Bronchial epithelial cell (primary cell): Measurements from ENCODE around the gene INAFM2. TPM values are rescaled to one million over a fixed set of nuclear protein-coding genes. Genes with fewer than 3 reads are reported as not detected.

Source experiments
- DNase-seq: peaks from one replicate; pipeline ENCODE4 v3.0.0-alpha.2; 2010; ENCODE audit warnings: low read depth
- FAIRE-seq: peaks from 2 replicates; lab custom pipeline; 2011; peaks lifted over from hg19 to GRCh38; lab: Jason Lieb, UNC
- H3K27me3 ChIP-seq: 2 replicates; pipeline ENCODE4 v1.5.1; 2011; ENCODE audit warnings: low read length; ENCODE audit not compliant: control insufficient read depth, insufficient read depth
- H3K36me3 ChIP-seq: 2 replicates; pipeline ENCODE4 v1.5.1; 2011; ENCODE audit warnings: low read length; ENCODE audit not compliant: control insufficient read depth, insufficient read depth
- H3K4me3 ChIP-seq: 2 replicates; pipeline ENCODE4 v1.5.1; 2011; ENCODE audit warnings: mild to moderate bottlenecking, low read depth, low read length, control low read depth
- total RNA-seq: library from RNA; depleted of rRNA; stranded (reverse); fragments of >200 nt; gene quantifications from 2 replicates; pipeline ENCODE4 v1.2.1, GENCODE V29; 2014
- TF ChIP-seq, protein P1 (sequence below): IDR thresholded peaks from 2 replicates; pipeline ENCODE4 v1.5.1; 2011; ENCODE audit warnings: mild to moderate bottlenecking, moderate library complexity, low read length, control low read depth, inconsistent platforms; ENCODE audit not compliant: insufficient read depth, severe bottlenecking

INAFM2 gene
- total RNA-seq, 1 donor from 2014 or later: 6.3 TPM

DNA sequence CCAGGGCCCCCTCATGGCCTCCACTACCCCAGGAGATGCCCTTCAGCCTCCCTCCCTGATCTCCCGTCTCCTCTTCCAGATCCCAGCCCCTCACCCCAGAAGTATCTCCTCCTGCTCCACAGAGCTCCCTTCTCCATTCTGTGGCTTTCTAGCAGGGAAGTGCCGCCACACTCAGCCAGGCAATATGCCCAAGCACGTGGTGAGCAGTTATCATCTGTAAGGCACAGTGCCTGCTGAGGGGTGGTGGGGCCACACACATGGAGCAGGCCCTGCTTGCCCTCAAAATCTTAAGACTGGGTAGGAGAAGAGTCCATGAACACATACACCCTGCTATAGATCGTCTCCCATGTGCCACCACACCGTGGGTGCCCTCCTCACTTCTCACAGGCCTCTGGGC lies 25.0 kb downstream of the INAFM2 start:
- Histone ChIP-seq H3K4me3 (no peak overlapping the region), H3K27me3 (peaks cover 4% of the 10 kb centered on the region), H3K36me3 (no peaks in the 10 kb centered on the region)
- no peak for FAIRE-seq
- TF ChIP-seq, protein P1, sequence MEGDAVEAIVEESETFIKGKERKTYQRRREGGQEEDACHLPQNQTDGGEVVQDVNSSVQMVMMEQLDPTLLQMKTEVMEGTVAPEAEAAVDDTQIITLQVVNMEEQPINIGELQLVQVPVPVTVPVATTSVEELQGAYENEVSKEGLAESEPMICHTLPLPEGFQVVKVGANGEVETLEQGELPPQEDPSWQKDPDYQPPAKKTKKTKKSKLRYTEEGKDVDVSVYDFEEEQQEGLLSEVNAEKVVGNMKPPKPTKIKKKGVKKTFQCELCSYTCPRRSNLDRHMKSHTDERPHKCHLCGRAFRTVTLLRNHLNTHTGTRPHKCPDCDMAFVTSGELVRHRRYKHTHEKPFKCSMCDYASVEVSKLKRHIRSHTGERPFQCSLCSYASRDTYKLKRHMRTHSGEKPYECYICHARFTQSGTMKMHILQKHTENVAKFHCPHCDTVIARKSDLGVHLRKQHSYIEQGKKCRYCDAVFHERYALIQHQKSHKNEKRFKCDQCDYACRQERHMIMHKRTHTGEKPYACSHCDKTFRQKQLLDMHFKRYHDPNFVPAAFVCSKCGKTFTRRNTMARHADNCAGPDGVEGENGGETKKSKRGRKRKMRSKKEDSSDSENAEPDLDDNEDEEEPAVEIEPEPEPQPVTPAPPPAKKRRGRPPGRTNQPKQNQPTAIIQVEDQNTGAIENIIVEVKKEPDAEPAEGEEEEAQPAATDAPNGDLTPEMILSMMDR: no peak
- no peak for DNase-seq

DNA sequence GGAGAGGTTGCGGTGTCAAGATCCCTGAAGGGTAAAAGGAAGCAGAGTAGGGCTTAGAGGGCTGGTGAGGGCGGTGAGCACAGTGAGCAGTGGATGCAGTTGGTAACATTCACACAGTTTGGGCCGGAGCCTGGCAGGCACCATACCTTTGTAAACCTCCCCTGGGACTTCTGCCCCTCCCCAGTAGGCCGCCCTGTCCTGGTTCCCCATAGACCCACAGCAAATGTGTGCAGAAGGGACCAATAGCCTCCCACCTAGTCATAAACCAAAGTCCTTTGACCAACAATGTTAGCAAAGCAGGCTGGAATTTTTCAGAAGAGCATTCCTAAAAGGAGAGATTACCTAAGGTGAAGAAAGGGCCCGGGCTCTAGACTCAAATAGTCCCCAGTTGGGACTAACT lies 25.7 kb downstream of the INAFM2 start:
- DNase-seq (no peak), FAIRE-seq (no peak)
- H3K36me3 ChIP-seq: no peaks in the 10 kb centered on the region
- no peak overlapping the region for H3K4me3 ChIP-seq
- TF ChIP-seq, protein P1: no peak
- H3K27me3 ChIP-seq: peaks cover 6% of the 10 kb centered on the region

- Histone ChIP-seq H3K4me3 (no peak overlapping the region), H3K27me3 (peaks cover 6% of the 10 kb centered on the region), H3K36me3 (no peaks in the 10 kb centered on the region)
- no peak for DNase-seq
- TF ChIP-seq, protein P1: no peak
- no peak for FAIRE-seq
Observed at GRCh38 chr15:40352281-40352901, 28.9 kb downstream of the INAFM2 start.

GRCh38 chr15:40353697-40354096 lies 30.2 kb downstream of the INAFM2 start:
- H3K27me3 ChIP-seq: peaks cover 6% of the 10 kb centered on the region
- no peak for FAIRE-seq
- no peaks in the 10 kb centered on the region for H3K36me3 ChIP-seq
- H3K4me3 ChIP-seq: no peak overlapping the region
- TF ChIP-seq, protein P1: no peak
- DNase-seq: no peak

DNA sequence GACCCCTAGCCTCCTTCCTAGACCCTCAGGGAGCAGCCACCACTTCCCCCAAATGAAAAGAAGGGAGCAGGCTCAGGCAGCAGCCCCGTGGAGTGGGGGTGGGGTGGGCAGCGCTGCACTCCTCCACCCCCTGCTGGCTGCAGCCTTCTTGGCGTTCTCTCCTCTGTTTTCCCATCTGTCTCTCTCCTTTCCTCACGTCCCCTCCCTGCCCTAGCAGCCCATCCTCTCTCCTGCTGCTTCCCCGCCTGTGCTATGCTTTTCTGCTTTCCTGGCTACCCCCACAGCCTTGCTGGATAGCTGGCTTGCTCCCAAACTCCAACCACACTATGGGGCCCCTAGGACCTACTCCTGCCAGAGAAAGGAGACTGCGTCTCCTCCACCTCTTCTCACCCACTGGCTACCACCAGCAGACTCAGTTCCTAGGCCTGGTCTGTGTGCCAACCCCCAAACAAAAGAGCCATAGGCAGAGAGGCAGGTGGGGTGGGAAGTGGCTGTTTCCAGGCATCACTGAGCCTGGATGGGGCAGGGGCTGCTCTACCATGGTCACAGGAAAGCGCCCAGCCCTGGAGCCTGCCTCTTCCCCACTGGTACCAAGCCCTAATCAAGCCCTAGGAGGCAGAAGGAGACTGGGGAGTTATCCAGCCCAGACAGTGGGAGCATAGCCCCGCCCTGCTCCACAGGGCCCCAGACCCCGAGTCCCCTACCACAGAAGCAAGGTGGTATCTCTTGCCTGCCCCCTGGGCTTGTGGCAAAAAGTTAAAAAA lies 31.1 kb downstream of the INAFM2 start:
- Histone ChIP-seq H3K4me3 (no peak overlapping the region), H3K36me3 (no peaks in the 10 kb centered on the region), H3K27me3 (peaks cover 6% of the 10 kb centered on the region)
- FAIRE-seq (no peak), DNase-seq (no peak)
- TF ChIP-seq, protein P1: peak; percentile 76
